ENCODE measurements around the gene SALL4. TPM values are rescaled to one million over a fixed set of nuclear protein-coding genes. Genes with fewer than 3 reads are reported as not detected.
"Not testable (repeated sequence)": the region's sequence is repeated elsewhere in the genome, so short reads cannot be mapped to it uniquely, and the experiment has no call there.

SALL4 gene
- total and polyA plus RNA-seq, 4 experiments from 2014 or later: 0.08 TPM; not detected in 3

DNA sequence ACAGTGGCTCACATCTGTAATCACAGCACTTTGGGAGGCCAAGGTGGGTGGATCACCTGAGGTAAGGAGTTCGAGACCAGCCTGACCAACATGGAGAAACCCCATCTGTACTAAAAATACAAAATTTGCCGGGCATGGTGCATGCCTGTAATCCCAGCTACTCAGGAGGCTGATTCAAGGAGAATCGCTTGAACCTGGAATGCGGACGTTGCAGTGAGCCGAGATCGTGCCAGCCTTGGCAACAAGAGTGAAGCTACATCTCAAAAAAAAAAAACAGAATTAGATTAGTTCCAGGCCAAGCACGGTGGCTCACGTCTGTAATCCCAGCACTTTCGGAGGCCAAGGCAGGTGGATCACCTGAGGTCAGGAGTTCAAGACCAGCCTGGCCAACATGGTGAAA lies 36.9 kb downstream of the SALL4 start:
- intact Hi-C loops (cut with micrococcal nuclease); CTCF ChIA-PET (ENCODE audit: partially characterized antibody): not testable (repeated sequence)

DNA sequence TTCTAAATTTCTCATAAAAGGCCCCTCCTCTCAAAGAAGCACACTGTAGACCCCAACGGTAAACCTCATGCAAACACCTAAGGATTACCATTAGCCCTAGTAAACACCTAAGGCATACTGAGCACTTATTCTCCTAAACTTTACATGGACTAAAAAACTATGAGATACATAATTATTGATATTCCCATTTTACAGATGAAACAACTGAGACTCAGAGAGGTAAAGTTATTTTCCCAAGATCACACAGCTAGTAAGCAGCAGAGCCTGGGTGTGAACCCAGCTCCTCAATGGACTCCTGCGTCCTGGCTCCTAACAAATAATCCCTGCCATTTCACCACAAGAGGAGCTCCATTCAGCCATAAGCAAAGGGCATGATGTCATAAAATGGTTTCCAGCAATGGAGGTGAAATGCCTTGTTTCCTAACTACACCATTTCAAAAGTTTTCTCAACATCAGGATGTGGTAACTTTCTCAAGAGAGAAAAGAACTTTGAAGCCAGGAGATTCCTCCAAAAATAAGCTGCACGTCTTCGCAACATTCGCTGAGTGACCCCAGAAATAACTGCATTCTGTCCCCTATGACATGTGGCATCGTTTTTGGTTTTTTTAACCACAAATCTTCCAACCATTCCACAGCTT lies 38.2 kb downstream of the SALL4 start:
- H3K4me3 Mint-ChIP-seq: no peak overlapping the region
- no peak overlapping the region for H3K27ac ChIP-seq (ENCODE audit: low read depth, low read length)
- H3K4me1 ChIP-seq (ENCODE audit: insufficient read depth, low read length): peaks cover 5% of the 10 kb centered on the region
- H3K36me3 Mint-ChIP-seq: no peaks in the 10 kb centered on the region
- DNase-seq: no peak
- peaks cover 9% of the 10 kb centered on the region for H3K27me3 ChIP-seq (ENCODE audit: insufficient read depth, low read length)
- H3K9me3 ChIP-seq (ENCODE audit: control insufficient read depth in 1 of 2, low read length in 2 of 2): no peaks in the 10 kb centered on the region
- intact Hi-C loops (cut with micrococcal nuclease): no loop called here
- no peaks in the 10 kb centered on the region for H3K36me3 ChIP-seq (ENCODE audit: insufficient read depth, low read length)
- no peak overlapping the region for H3K4me3 ChIP-seq (ENCODE audit: low read length in 2 of 2)
- no peak overlapping the region for H3K27ac Mint-ChIP-seq
- CTCF ChIA-PET (ENCODE audit: partially characterized antibody): no interaction called here
- POLR2A ChIA-PET (ENCODE audit: partially characterized antibody): no interaction called here
- H3K9me3 Mint-ChIP-seq: peaks cover 0 to 4% (median 0%) of the 10 kb centered on the region in 8 donors
- peaks cover 11 to 18% of the 10 kb centered on the region in 2 donors for H3K27me3 Mint-ChIP-seq
- H3K4me1 Mint-ChIP-seq: peaks cover 5 to 7% (median 6%) of the 10 kb centered on the region in 4 donors

More for the DNA sequence above, 36.9 kb downstream of the SALL4 start:
- H3K9me3 ChIP-seq (ENCODE audit: control insufficient read depth in 1 of 2, low read length in 2 of 2); POLR2A ChIA-PET (ENCODE audit: partially characterized antibody); H3K4me1 ChIP-seq (ENCODE audit: insufficient read depth, low read length); H3K4me3 ChIP-seq (ENCODE audit: low read length in 2 of 2); H3K27ac Mint-ChIP-seq; H3K36me3 Mint-ChIP-seq; DNase-seq; H3K9me3 Mint-ChIP-seq; H3K36me3 ChIP-seq (ENCODE audit: insufficient read depth, low read length); H3K27ac ChIP-seq (ENCODE audit: low read depth, low read length): not testable (repeated sequence)
- H3K4me1 Mint-ChIP-seq: peaks cover 7 to 11% (median 8%) of the 10 kb centered on the region in 4 donors
- H3K4me3 Mint-ChIP-seq: peak overlapping the region in 1 of 8 donors; percentile 40
- H3K27me3 Mint-ChIP-seq: peaks cover 18 to 28% of the 10 kb centered on the region in 2 donors
- H3K27me3 ChIP-seq (ENCODE audit: insufficient read depth, low read length): peaks cover 15% of the 10 kb centered on the region

DNA sequence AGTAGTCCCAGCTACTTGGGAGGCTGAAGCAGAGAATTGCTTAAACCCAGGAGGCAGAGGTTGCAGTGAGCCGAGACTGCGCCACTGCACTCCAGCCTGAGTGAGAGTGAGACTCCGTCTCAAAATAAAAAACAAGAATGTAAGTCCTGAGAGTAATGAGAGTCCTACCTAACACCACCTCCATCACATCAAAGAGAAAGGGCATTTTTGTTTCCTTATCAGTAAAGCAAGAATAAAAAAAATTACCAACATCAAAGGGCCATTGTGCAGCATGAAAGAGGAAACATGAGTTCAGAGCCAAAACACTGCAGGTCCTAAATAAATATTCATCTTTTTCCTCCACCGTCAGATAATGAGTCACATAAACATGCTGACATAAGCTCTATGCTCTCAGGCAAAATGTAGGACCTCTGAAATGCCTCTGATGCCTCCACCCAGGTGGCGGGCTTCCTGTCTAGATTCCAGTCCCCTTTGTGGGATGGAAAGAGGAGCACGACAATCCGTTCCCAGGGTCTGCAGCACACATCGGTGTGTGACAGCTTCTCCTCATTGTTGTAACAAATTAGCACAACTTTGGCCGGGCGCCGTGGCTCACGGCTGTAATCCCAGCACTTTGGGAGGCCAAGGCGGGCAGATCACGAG lies 41.3 kb downstream of the SALL4 start:
- intact Hi-C loops (cut with micrococcal nuclease): no loop called here
- no peak for DNase-seq
- ChIA-PET POLR2A (ENCODE audit: partially characterized antibody) (no interaction called here), CTCF (ENCODE audit: partially characterized antibody) (no interaction called here)
- H3K9me3 Mint-ChIP-seq: peaks cover 0 to 4% (median 0%) of the 10 kb centered on the region in 8 donors
- no peak overlapping the region for H3K27ac ChIP-seq (ENCODE audit: low read depth, low read length)
- no peaks in the 10 kb centered on the region for H3K36me3 ChIP-seq (ENCODE audit: insufficient read depth, low read length)
- no peaks in the 10 kb centered on the region for H3K4me1 Mint-ChIP-seq
- H3K9me3 ChIP-seq (ENCODE audit: control insufficient read depth in 1 of 2, low read length in 2 of 2): no peaks in the 10 kb centered on the region
- no peak overlapping the region for H3K27ac Mint-ChIP-seq
- no peaks in the 10 kb centered on the region for H3K27me3 ChIP-seq (ENCODE audit: insufficient read depth, low read length)
- H3K4me3 ChIP-seq (ENCODE audit: low read length in 2 of 2): no peak overlapping the region
- H3K36me3 Mint-ChIP-seq: no peaks in the 10 kb centered on the region
- H3K27me3 Mint-ChIP-seq: peaks cover 9% of the 10 kb centered on the region in 2 donors
- no peaks in the 10 kb centered on the region for H3K4me1 ChIP-seq (ENCODE audit: insufficient read depth, low read length)
- no peak overlapping the region for H3K4me3 Mint-ChIP-seq

DNA sequence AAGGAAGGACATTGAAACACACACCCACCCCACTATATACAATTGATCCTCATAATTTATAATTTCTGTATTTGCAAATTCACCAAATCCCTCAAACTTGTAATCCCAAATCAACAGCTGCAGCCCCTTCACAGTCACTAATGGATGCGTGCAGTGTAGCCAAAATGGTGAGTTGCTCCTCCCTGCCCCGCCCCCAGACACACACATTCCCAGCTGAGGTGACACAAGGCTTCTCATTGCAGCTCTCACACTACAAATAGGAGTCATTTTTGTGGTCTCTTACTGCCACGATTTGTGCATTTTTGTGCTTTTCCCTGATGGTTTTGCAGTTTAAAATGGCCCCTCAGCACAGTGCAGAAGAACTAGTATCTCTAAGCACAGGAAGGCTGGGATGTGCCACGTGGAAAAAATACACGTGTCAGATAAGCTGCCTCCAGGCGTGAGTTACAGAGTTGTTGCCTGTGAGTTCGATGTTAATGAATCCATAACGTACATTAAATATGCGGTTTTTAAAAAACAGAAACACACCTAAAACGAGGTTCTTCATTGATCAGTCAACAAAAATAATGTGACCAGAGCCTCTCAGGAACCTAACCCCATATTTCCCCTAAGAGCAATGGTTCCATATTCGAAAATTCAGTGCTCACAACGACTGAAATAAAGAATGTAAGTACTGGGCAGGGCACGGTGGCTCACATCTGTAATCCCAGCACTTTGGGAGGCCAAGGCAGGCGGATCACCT lies 42.4 kb downstream of the SALL4 start:
- Histone ChIP-seq H3K27ac (ENCODE audit: low read depth, low read length) (no peak overlapping the region), H3K4me1 (ENCODE audit: insufficient read depth, low read length) (no peaks in the 10 kb centered on the region), H3K9me3 (ENCODE audit: control insufficient read depth in 1 of 2, low read length in 2 of 2) (no peaks in the 10 kb centered on the region), H3K36me3 (ENCODE audit: insufficient read depth, low read length) (no peaks in the 10 kb centered on the region), H3K27me3 (ENCODE audit: insufficient read depth, low read length) (no peaks in the 10 kb centered on the region), H3K4me3 (ENCODE audit: low read length in 2 of 2) (no peak overlapping the region)
- peaks cover 6 to 9% of the 10 kb centered on the region in 2 donors for H3K27me3 Mint-ChIP-seq
- no peaks in the 10 kb centered on the region for H3K36me3 Mint-ChIP-seq
- no peak overlapping the region for H3K4me3 Mint-ChIP-seq
- H3K4me1 Mint-ChIP-seq: no peaks in the 10 kb centered on the region
- POLR2A ChIA-PET (ENCODE audit: partially characterized antibody): no interaction called here
- peaks cover 0 to 2% (median 0%) of the 10 kb centered on the region in 8 donors for H3K9me3 Mint-ChIP-seq
- CTCF ChIA-PET (ENCODE audit: partially characterized antibody): no interaction called here
- no peak for DNase-seq
- H3K27ac Mint-ChIP-seq: no peak overlapping the region
- intact Hi-C loops (cut with micrococcal nuclease): no loop called here

GRCh38 chr20:51758978-51759544 lies 43.3 kb downstream of the SALL4 start:
- Mint-ChIP-seq H3K4me3 (no peak overlapping the region), H3K27me3 (peaks cover 6% of the 10 kb centered on the region in 2 donors), H3K4me1 (no peaks in the 10 kb centered on the region), H3K36me3 (no peaks in the 10 kb centered on the region), H3K9me3 (peaks cover 0 to 2% (median 0%) of the 10 kb centered on the region in 8 donors), H3K27ac (no peak overlapping the region)
- ChIA-PET CTCF (ENCODE audit: partially characterized antibody) (no interaction called here), POLR2A (ENCODE audit: partially characterized antibody) (no interaction called here)
- no peaks in the 10 kb centered on the region for H3K27me3 ChIP-seq (ENCODE audit: insufficient read depth, low read length)
- H3K9me3 ChIP-seq (ENCODE audit: control insufficient read depth in 1 of 2, low read length in 2 of 2): no peaks in the 10 kb centered on the region
- H3K4me3 ChIP-seq (ENCODE audit: low read length in 2 of 2): no peak overlapping the region
- no peak overlapping the region for H3K27ac ChIP-seq (ENCODE audit: low read depth, low read length)
- H3K36me3 ChIP-seq (ENCODE audit: insufficient read depth, low read length): no peaks in the 10 kb centered on the region
- no peak for DNase-seq
- no peaks in the 10 kb centered on the region for H3K4me1 ChIP-seq (ENCODE audit: insufficient read depth, low read length)
- intact Hi-C loops (cut with micrococcal nuclease): no loop called here

DNA sequence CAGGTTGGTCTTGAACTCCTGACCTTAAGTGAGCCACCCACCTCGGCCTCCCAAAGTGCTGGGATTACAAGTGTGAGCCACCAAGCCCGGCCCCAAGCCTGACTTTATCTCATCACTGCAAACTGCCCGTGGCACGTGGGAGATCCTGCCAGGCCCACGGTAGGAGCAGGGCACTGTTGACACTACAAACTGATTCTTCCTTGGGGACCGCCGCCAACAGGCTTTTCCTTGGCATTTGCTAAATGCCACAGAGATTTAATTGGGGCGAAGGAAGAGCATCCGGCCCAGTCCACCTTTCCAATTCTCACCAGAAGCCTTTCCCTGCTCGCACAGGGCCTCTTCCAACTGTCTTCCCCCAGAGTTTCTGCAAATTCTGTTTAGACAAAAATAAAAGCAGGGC lies 45.1 kb downstream of the SALL4 start:
- no peaks in the 10 kb centered on the region for H3K36me3 ChIP-seq (ENCODE audit: insufficient read depth, low read length)
- H3K9me3 ChIP-seq (ENCODE audit: control insufficient read depth in 1 of 2, low read length in 2 of 2): no peaks in the 10 kb centered on the region
- no peaks in the 10 kb centered on the region for H3K27me3 ChIP-seq (ENCODE audit: insufficient read depth, low read length)
- no peak overlapping the region for H3K4me3 Mint-ChIP-seq
- H3K36me3 Mint-ChIP-seq: no peaks in the 10 kb centered on the region
- no peak overlapping the region for H3K27ac Mint-ChIP-seq
- H3K27me3 Mint-ChIP-seq: peaks cover 6 to 7% of the 10 kb centered on the region in 2 donors
- intact Hi-C loops (cut with micrococcal nuclease): no loop called here
- H3K4me3 ChIP-seq (ENCODE audit: low read length in 2 of 2): no peak overlapping the region
- no peaks in the 10 kb centered on the region for H3K4me1 ChIP-seq (ENCODE audit: insufficient read depth, low read length)
- no peak overlapping the region for H3K27ac ChIP-seq (ENCODE audit: low read depth, low read length)
- H3K4me1 Mint-ChIP-seq: no peaks in the 10 kb centered on the region
- H3K9me3 Mint-ChIP-seq: no peaks in the 10 kb centered on the region
- DNase-seq: no peak
- ChIA-PET CTCF (ENCODE audit: partially characterized antibody) (no interaction called here), POLR2A (ENCODE audit: partially characterized antibody) (no interaction called here)

DNA sequence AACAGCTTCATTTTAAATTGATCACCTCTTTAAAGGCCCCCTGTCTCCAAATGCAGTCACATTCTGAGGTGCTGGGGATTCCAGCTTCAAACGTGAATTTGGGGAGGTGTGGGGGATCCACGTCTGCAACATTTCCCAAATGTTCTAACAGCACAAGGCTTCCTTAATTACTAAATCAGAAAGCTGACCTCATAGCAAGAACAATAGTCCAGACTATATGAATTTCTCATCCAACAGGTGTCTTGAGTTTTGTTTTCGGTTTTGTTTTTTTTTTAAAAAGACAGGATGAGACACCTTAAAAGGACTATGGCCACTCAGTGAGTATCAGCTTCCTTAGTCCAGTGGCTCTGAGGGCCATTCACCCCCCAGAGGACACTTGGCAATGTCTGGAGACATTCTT lies 45.7 kb downstream of the SALL4 start:
- Histone ChIP-seq H3K27me3 (ENCODE audit: insufficient read depth, low read length) (no peaks in the 10 kb centered on the region), H3K4me1 (ENCODE audit: insufficient read depth, low read length) (no peaks in the 10 kb centered on the region), H3K9me3 (ENCODE audit: control insufficient read depth in 1 of 2, low read length in 2 of 2) (no peaks in the 10 kb centered on the region), H3K36me3 (ENCODE audit: insufficient read depth, low read length) (no peaks in the 10 kb centered on the region), H3K4me3 (ENCODE audit: low read length in 2 of 2) (no peak overlapping the region), H3K27ac (ENCODE audit: low read depth, low read length) (no peak overlapping the region)
- Mint-ChIP-seq H3K27me3 (peaks cover 3 to 5% of the 10 kb centered on the region in 2 donors), H3K27ac (no peak overlapping the region), H3K9me3 (no peaks in the 10 kb centered on the region), H3K4me1 (no peaks in the 10 kb centered on the region), H3K4me3 (no peak overlapping the region), H3K36me3 (no peaks in the 10 kb centered on the region)
- POLR2A ChIA-PET (ENCODE audit: partially characterized antibody): no interaction called here
- CTCF ChIA-PET (ENCODE audit: partially characterized antibody): no interaction called here
- intact Hi-C loops (cut with micrococcal nuclease): no loop called here
- no peak for DNase-seq

All from CD4-positive, alpha-beta memory T cell (primary cell).